Superior temporal gyrus (tissue), 1 donor: Measurements from ENCODE around the gene FOXN4.
"Not testable (repeated sequence)": the region's sequence is repeated elsewhere in the genome, so short reads cannot be mapped to it uniquely, and the experiment has no call there.

Source experiments
- DNase-seq: peaks from one replicate; pipeline ENCODE4 v3.0.0-alpha.2; 2016; ENCODE audit errors: extremely low spot score

FOXN4 gene, protein sequence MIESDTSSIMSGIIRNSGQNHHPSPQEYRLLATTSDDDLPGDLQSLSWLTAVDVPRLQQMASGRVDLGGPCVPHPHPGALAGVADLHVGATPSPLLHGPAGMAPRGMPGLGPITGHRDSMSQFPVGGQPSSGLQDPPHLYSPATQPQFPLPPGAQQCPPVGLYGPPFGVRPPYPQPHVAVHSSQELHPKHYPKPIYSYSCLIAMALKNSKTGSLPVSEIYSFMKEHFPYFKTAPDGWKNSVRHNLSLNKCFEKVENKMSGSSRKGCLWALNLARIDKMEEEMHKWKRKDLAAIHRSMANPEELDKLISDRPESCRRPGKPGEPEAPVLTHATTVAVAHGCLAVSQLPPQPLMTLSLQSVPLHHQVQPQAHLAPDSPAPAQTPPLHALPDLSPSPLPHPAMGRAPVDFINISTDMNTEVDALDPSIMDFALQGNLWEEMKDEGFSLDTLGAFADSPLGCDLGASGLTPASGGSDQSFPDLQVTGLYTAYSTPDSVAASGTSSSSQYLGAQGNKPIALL

DNA sequence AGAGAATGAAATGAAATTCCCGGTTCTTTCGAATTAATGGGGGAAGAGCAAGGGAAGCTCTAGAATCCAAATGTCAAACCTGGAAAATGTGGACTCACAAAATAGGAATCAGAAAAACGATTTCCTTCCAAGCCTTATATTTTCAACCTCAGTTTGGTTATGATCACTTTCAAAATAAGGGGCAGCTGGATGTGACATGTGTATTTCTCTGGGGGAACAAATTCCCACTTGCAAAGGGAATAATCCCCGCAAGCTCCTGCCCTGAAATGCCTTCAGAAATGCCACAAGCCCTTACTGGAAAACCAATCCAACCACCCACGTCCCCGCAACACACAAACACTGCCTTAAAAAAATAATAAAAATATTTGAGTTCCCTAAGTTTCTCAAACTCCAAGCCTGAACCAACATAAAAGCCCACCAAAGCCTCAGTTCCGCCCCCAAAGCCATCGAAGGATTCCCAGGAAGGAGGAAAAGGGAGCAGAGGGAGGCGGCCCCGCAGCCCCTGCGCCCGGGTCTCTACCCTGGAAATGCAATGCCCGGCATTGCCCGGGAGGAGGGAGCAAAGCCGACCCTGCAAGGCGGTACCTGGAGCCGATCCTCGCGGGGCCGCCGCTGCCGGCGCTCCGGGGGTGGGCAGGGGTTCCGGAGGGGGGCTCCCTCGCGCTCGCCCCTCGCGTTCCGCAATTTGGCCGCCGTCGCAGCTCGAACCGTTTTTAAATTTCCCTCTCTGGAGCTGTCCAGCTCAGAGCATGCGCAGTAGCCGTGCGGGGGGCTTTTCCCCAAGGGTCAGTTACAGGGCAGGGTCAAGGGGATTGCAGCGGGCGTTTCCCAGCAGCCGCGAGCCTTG, at the start of gene FOXN4:
FOXN4 (minus strand) TSS at position 751 of the 847 bp plus-strand sequence. CDS start 963 bp downstream, outside the sequence.
- DNase-seq = no peak

DNA sequence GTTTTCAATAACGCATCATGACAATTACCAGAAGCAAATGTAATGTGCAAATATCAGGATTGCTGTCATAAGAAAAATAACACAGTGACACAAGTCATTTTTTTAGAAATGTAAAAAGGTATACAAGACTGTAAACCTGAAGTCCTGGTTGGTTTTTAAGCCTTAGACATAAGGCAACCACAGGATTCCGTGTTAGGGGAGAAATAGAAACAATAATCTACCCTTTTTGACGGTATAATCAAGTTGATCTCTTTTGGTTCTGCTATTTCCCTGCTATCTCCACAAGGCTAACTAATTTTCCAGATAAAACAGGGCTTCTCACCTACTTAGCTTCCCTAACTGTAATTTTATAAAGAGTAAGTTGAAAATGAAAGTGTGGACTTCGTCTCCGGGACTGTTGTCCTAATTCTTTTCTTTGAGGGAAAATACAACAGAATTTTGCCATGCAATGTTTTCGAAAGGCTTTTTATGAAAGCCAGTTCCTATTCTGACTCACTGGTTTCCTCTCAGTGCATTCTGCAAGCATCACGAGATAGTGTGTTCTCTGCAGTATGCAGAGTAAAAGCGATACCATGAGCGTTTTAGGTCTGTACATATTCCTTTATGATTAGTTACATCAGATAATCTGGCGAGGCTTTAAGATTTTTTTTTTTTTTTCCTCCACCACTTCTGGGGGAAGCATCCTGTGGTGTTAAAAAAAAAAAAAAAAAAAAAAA, 49.2 kb upstream of the FOXN4 start:
- no peak for DNase-seq

DNA sequence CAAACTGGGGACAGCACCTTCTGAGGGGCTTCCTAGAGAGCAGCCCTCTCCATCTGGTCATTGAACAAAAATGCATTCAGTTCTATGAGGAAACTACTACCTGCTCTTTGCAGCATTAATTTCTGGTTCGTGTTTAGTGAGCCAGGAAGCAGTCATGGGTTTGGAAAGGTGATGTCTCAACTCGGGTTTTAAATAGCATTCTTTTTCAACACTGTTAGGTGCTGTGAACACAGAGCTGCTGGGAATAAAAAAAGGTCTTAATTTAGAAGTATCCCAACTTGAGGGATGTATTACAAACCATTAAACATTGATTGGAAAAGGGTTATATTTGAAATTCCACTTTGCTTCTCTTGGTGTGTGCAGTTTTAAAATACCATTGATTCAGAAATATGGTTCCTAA, 47.9 kb upstream of the FOXN4 start:
- DNase-seq = no peak

DNA sequence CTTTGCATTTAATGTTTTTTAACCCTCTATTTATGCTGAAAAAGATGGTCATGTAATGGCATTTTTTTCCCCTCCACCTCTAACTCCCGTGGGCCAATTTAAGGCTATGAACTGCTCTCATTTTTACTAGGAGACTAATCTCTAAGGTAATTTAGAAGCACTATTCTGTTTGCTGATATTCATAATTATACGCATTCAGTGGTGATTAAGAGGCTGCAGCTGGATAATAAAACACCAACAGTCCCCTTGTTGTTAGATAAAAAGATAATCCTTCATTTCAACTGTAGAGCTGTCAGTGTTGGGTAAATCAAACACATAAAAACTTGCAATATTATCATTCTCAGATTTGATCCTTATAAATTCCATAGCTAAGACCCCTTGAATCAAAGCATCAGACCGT, 47.5 kb upstream of the FOXN4 start:
- DNase-seq = no peak

- no peak for DNase-seq
Measured at GRCh38 chr12:109352184-109352583, 43.1 kb upstream of the FOXN4 start.

GRCh38 chr12:109347589-109347988, 38.5 kb upstream of the FOXN4 start, which contains the start of gene MYO1H:
Gene MYO1H (plus strand): TSS chr12:109347900. CDS start chr12:109347961, 61 bp downstream.
- no peak for DNase-seq

DNA sequence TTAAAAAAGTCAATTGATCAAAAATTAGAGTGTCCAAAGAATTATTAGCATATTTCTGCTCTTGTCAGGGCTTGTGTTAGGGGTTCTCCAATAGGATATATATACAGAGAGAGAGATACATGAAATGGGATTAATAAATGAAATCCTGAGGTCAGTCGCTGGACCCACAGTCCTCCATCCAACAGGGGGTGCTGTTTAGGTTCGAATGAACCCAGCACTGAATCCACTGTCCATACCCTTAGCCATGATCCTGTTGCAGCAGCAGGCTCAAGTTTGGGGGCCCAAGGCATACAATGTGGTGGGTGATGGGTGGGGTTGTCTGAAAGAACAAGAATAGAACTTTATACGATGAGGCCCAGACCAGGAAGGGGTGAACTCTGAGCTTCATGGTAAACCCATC, 37.8 kb upstream of the FOXN4 start:
- no peak for DNase-seq

GRCh38 chr12:109345428-109345827, 36.3 kb upstream of the FOXN4 start:
- DNase-seq = no peak

DNA sequence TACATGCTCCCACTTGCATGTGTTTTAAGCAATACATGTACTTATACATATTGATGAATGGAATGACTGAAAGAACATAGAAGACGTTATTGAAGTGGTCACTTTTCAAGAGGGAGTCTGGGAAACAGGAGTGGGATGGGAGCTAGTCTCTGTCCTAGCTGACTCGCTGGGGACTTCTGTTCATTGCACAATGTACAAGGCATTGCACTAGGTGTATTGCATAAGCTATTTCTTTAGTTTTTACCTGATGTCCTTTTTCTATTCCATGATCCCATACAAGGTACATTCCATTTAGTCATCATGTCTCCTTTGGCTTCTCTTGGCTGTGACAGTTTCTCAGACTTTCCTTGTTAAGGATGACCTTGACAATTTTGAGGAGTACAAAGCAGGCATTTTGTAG, 34.6 kb upstream of the FOXN4 start:
- DNase-seq = no peak

- no peak for DNase-seq
Measured at GRCh38 chr12:109336593-109336992, 27.5 kb upstream of the FOXN4 start.

DNA sequence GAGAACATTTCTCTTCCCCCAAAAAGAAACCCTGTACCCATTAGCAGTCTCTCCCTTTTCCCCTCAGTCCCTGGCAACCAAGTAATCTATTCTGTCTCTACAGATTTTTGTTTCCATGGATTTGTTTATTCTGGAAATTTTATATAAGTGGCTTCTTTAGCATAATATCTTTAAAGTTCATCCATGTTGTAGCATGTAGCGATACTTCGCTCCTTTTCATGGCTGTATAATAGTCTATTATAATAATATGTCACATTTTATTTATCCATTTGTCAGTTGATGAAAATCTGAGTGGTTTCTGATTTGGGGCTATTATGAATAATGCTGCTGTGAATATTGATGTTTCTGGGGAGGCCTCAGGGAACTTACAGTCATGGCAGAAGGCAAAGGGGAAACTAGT, 25.8 kb upstream of the FOXN4 start:
- DNase-seq = no peak

GRCh38 chr12:109331301-109331952, 22.3 kb upstream of the FOXN4 start:
- DNase-seq = no peak

DNA sequence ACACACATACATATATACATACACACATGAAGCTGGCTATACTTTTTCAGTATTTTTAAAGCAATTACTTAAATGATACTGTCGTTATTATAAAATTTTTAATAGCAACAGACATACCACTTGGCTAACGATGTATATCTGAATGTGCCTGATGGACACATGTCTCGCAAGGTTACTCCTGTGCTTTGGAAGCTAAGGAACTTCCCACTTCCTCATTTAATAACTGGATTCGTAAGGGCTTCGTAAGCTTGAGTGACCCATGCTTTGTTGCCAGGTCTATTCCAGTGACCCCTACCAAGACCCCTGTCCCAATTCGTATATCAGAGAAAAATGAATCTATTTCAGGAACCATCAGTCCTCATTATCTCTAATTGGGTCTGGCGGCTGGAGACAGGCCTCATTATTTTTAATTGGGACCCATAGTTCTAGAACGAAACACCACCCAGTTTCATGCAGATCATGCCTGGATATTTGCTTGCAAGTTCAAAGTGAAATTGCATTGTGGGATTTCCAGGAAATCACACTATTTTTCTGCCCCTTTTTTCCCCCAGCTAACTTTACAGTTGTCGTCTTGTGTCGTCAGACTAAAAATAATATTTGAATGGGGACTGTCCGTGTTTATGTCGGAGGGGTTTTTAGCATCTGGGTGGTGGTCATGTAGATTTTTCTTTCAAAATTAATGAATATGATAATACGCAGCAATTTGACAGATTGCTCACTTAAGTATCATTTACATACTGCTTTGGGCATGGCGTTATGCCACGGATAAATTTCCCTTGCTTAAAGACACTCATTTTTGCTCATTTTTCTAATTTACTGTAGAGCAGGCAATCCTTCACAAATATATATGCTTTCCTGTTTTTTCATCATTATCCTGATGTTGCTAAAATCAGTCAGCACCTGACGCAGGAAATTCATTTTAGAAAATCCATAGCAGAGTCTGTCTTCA, 21.5 kb upstream of the FOXN4 start:
- DNase-seq = no peak

DNA sequence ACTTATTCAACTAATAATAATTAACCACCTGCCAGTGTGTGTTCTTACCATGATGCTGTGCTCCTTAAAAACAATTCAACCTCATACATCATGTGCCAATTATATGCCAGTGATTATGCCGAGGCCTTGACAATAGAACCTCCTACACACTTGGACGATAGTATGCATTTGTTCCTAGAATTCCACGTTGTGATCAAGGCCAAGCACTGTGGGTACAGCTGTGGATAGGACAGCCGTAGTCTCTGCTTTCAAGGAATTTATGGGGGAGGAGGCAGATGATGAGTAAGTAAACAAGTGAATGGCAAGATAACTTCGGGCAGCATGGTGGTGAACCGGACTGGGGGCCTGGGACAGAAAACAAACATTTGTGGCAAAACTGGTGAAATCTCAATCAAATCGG, 20.6 kb upstream of the FOXN4 start:
- DNase-seq = no peak

GRCh38 chr12:109329003-109329402, 19.9 kb upstream of the FOXN4 start:
- DNase-seq = no peak

GRCh38 chr12:109321294-109321693, 12.2 kb upstream of the FOXN4 start:
- not testable (repeated sequence) for DNase-seq

DNA sequence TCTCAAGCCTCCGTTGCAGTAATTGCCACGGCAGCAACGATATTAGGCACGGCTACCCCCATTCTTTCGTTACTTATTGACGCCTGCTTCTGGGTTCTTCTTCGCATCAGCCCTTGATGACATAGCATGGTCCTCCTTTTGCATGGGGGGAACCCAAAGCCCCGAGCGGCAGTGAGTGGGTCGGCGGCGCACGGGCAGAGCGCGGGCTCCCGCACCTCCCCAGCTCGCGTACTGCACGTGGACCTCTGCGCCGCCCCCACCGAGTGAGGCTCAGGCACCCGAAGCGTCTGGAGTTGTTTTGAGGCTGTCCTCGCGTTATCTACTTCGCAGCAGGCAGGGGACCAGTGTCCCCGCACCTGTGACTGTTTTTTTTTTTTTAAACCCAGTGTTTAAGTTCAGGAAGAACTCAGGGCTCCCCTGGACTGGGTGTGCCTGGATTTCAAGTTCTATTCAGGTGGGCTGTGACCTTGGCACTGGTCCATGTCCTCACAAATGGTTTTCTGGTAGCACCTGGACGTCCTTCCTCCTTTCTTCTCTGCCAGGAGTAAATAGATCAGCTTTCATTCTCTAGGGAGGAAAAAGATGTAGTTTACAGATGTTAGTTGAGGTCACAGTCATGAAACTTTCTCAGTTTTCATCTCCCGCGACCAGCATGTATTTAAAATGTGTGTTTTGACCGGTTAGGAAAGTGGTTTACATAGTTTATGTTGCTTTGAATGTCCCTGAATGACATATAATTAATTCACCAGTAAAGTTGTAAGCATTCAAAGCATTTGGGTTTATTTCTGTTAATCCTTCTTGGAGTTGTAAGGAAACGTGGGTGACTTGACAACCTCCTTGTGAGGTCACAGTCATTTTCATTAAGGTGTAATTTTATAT, 1.4 kb upstream of the FOXN4 start:
- DNase-seq = no peak

DNA sequence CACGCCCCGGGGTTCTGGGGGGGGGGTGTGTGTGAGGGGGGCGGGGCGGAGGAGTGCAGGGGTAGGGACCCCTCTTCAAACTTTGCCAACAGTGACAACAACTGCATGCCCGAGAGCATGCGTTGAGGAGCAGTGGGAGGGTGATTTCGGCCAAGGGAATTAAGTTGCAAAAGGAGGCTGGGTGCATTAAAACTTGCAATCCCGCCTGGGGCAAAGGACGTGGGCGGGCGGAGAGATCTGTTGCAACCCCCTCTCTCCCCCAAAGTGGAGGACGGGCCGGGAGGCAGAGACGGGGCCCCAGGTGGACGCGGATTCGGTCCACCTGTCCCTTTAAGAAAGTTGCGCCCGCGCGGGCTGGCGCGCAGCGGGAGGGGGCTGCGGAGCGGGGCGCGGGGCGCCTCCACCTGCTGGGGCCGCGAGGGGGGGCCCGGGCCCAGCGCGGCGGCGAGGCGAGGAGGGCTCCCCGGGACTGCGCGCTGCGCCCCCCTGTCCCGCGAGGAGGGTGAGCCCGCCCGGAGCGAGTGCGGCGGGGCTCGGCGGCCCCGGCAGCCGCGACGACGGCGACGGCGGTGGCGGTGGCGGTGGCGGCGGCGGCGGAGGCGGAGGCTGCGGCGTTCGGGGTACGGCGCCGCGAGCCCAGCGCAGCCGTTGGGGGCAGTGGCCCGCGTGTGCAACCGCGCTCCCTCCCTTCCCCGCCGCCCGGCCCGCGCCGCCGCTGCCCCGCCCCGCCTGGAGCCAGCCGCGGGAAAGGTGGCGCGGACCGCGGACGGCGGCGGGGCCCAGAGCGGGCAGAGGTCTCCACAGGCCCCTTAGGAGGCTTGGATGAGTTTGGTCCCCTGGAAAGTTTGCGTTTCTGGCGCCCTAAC, 530 bp upstream of the FOXN4 start:
- no peak for DNase-seq
